Testis (tissue), 3 donors: ENCODE results near the gene NKIRAS1. TPM values are rescaled to one million over a fixed set of nuclear protein-coding genes. Genes with fewer than 3 reads are reported as not detected.

Experiments
- DNase-seq: peaks from one replicate; pipeline ENCODE4 v3.0.0-alpha.2; 2019
- H3K27ac ChIP-seq, 2 donors: fragments of 200-600 bp; sonication (generic); one replicate each; pipeline ENCODE4 v1.5.1; 2019
- H3K27me3 ChIP-seq: fragments of 200-600 bp; sonication (generic); one replicate; pipeline ENCODE4 v1.5.1; 2019
- H3K36me3 ChIP-seq: fragments of 200-600 bp; sonication (generic); one replicate; pipeline ENCODE4 v1.5.1; 2017; ENCODE audit warnings: low read depth; ENCODE audit errors: missing control alignments
- H3K4me1 ChIP-seq: fragments of 200-600 bp; sonication (generic); one replicate; pipeline ENCODE4 v1.5.1; 2019
- H3K4me3 ChIP-seq, 2 donors: fragments of 200-600 bp; sonication (generic); one replicate each; pipeline ENCODE4 v1.5.1; 2017 to 2019
- H3K9me3 ChIP-seq: fragments of 200-600 bp; sonication (generic); one replicate; pipeline ENCODE4 v1.5.1; 2017
- CTCF ChIP-seq, 3 experiments: fragments of 450-650 bp in 2 of 3; fragments of 200-600 bp in 1 of 3; sonication (generic) in 1 of 3; IDR thresholded peaks; one replicate each; pipeline ENCODE4 v1.5.1; 2016 to 2019; ENCODE audit warnings: antibody characterized with exemption in 3 of 3, mild to moderate bottlenecking in 2 of 3, moderate library complexity in 1 of 3
- POLR2A ChIP-seq: fragments of 450-650 bp; IDR thresholded peaks from one replicate; pipeline ENCODE4 v1.6.1; 2017; ENCODE audit warnings: antibody characterized with exemption, mild to moderate bottlenecking, moderate library complexity
- WGBS, 2 donors: methylation state at CpG; one replicate each; pipeline ENCODE4 v1.1.5; 2018; 5-methylcytosine and 5-hydroxymethylcytosine counted together
- intact Hi-C: fragments of 100-400 bp; cut with DNase I; formaldehyde crosslinking; loops from one replicate; pipeline ENCODE4 v1.15.1; 2023; ENCODE audit warnings: low total_unique reads
- polyA plus RNA-seq: library from polyadenylated mRNA; stranded (reverse); fragments of 350-450 nt; fragmentation: Illumina TruSeq; extraction: RNeasy Lipid Tissue Mini Kit (QIAGEN cat#74804); gene quantifications from one replicate; pipeline ENCODE4 v1.2.3, GENCODE V29; 2014; ENCODE audit warnings: low read depth, low replicate concordance; ENCODE audit not compliant: insufficient read depth
- total RNA-seq, 2 donors: library from RNA; depleted of rRNA; stranded (reverse); fragments of >200 nt; gene quantifications; one replicate each; pipeline ENCODE4 v1.2.3, GENCODE V29; 2016

NKIRAS1 gene
- total and polyA plus RNA-seq, 3 donors from 2014 or later: 35.0 to 41.1 (median 37.2) TPM

- TF ChIP-seq POLR2A (no peak), CTCF (IDR thresholded peaks at IDR 0.05) (no peak)
- Histone ChIP-seq H3K27me3 (no peaks in the 10 kb centered on the region), H3K27ac (no peak overlapping the region), H3K4me1 (peaks cover 26% of the 10 kb centered on the region), H3K4me3 (no peak overlapping the region), H3K9me3 (no peaks in the 10 kb centered on the region), H3K36me3 (no peaks in the 10 kb centered on the region)
- intact Hi-C loops: no loop called here
- no peak for DNase-seq
- 27 to 35% methylated on average over 1 of the region's 1 CpG for WGBS, 2 donors
Measured at GRCh38 chr3:23953523-23953922, 36.7 kb upstream of the NKIRAS1 start.

GRCh38 chr3:23952646-23953045, 35.9 kb upstream of the NKIRAS1 start:
- Histone ChIP-seq H3K27ac (no peak overlapping the region), H3K27me3 (no peaks in the 10 kb centered on the region), H3K4me3 (no peak overlapping the region), H3K9me3 (no peaks in the 10 kb centered on the region), H3K4me1 (peaks cover 30% of the 10 kb centered on the region), H3K36me3 (no peaks in the 10 kb centered on the region)
- DNase-seq: no peak
- WGBS, 2 donors: 74 to 79% methylated on average over 4 of the region's 4 CpGs
- intact Hi-C loops: no loop called here
- TF ChIP-seq POLR2A (no peak), CTCF (IDR thresholded peaks at IDR 0.05) (no peak)

- DNase-seq: no peak
- Histone ChIP-seq H3K27ac (peak overlapping the region in 1 of 2 donors; percentile 46), H3K27me3 (no peaks in the 10 kb centered on the region), H3K36me3 (no peaks in the 10 kb centered on the region), H3K4me1 (peaks cover 36% of the 10 kb centered on the region), H3K4me3 (no peak overlapping the region), H3K9me3 (no peaks in the 10 kb centered on the region)
- TF ChIP-seq POLR2A (no peak), CTCF (IDR thresholded peaks at IDR 0.05) (no peak)
- intact Hi-C loops: no loop called here
Measured at GRCh38 chr3:23950293-23950692, 33.5 kb upstream of the NKIRAS1 start.

- peaks cover 36% of the 10 kb centered on the region for H3K4me1 ChIP-seq
- no peaks in the 10 kb centered on the region for H3K9me3 ChIP-seq
- no peaks in the 10 kb centered on the region for H3K27me3 ChIP-seq
- TF ChIP-seq POLR2A (no peak), CTCF (IDR thresholded peaks at IDR 0.05) (no peak)
- intact Hi-C loops: no loop called here
- DNase-seq: no peak
- H3K36me3 ChIP-seq: no peaks in the 10 kb centered on the region
- peak overlapping the region in 1 of 2 donors; percentile 46 for H3K27ac ChIP-seq
- H3K4me3 ChIP-seq: no peak overlapping the region
Measured at GRCh38 chr3:23949784-23950183, 33.0 kb upstream of the NKIRAS1 start.

GRCh38 chr3:23948761-23949160, 32.0 kb upstream of the NKIRAS1 start:
- WGBS, 2 donors: 58 to 73% methylated on average over 2 of the region's 2 CpGs
- no peaks in the 10 kb centered on the region for H3K9me3 ChIP-seq
- no peaks in the 10 kb centered on the region for H3K36me3 ChIP-seq
- DNase-seq: no peak
- H3K27me3 ChIP-seq: no peaks in the 10 kb centered on the region
- no peak for TF ChIP-seq CTCF (IDR thresholded peaks at IDR 0.05)
- TF ChIP-seq POLR2A: no peak
- H3K27ac ChIP-seq: no peak overlapping the region
- H3K4me1 ChIP-seq: peaks cover 29% of the 10 kb centered on the region
- intact Hi-C loops: no loop called here
- no peak overlapping the region for H3K4me3 ChIP-seq
